NCI-H2029 treated with DMSO at 0.1 percent for 48 hours (cell line): ENCODE data around the gene RNF115.
"Not testable (repeated sequence)": the region's sequence is repeated elsewhere in the genome, so short reads cannot be mapped to it uniquely, and the experiment has no call there.

Experiments used
- DNase-seq: peaks from one replicate; lab custom pipeline; 2025; lab: John Stamatoyannopoulos, UW

Gene RNF115

DNA sequence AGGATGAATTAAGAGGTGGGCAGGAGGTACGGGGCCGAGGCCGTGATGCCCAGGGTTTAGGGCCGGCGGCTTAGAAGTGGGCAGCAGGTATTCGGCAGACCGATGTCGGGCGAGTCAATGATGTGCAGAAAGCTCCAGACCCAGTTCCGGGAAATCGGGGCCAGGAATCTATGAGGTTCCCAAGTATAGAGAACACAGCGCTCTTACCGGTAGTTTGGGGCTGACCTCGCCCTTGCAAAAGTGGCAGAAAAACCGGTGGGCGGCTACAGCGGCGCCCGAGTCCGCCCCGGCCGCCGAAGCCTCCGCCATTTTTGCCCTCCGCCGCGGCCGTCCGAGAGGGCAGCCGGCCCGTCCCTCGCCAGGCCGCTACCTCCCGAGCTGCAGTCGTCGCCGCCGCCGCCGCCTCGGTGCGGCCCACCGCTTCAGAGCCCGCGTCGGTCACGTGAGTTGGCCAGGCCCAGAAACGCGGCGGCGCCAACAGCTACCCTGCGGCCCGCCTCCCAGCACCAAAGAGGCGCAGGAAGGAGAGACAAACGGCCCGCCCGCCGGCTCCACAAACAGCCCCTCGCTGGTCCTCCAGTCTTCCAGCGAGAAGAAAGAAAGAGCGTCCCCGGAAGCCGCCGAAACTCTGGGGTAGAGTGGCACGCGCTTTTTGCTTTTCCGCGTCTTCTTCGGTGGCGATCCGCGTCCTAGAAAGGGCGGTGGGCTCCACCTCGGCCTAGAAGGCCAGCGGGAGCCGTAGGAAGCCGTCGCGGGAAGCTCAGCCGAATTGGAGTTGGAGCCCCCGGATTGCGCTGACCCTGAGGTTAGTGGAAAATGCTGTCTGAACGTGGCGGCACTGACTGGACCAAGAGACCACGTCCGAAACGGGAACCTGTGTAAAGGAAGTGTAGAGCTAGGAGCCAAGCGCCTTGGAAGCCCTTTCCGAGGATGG, at the start of gene RNF115, which contains the start of gene POLR3C:
RNF115 (minus strand) TSS at position 531 of the 934 bp plus-strand sequence; CDS start at position 309, 222 bp downstream.
POLR3C (plus strand) TSS at position 636 of the 934 bp plus-strand sequence. CDS start 1,577 bp downstream, outside the sequence.
- DNase-seq: peak; percentile 65

GRCh38 chr1:145871994-145872924, 48.4 kb upstream of the RNF115 start:
- DNase-seq: no peak

GRCh38 chr1:145868232-145868631, 44.3 kb upstream of the RNF115 start:
- no peak for DNase-seq

DNA sequence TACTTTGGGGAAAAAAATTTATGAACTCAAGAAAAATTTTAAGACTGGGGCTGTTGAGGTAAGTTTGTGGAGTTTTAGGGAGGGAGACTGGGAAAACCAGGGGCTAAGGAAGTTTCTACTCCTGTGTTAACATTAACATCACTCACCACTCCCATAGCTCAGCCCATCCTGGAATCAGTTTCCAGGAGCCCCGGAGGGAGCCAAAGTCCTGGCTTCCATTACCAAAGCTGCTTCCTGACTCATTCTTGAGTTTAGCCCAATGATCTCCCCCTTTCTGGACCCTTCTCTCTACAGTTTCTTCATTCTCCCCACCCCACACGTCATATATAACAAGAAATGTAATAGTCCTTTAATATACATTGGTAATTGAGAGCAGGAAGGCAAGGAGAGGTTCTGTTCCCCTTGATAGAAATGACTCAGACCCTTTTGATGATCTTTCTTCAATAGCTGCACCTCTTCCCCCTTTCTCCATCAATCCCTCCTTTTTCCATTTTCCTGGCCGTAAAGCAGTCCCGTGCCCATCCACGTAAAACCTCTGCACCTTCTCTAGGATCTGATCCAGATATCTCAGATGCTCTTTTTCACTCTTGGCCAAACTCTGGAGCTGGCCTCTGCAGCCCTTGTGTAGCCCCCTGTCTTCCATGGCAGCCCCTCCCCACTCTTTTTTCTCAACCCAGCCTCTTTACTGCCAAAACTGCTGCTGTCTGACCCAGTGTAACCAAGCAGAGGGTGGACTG, 39.6 kb upstream of the RNF115 start:
- no peak for DNase-seq

- peak; percentile 56 for DNase-seq
These were observed 35.7 kb upstream of the RNF115 start for GRCh38 chr1:145859491-145860023.

- peak; percentile 60 for DNase-seq
These were observed 35.1 kb upstream of the RNF115 start, which contains the start of gene PIAS3 for GRCh38 chr1:145858901-145859490. Gene PIAS3, minus strand, starts transcription at chr1:145859081. Its CDS starts 91 bp downstream, at chr1:145858990.

DNA sequence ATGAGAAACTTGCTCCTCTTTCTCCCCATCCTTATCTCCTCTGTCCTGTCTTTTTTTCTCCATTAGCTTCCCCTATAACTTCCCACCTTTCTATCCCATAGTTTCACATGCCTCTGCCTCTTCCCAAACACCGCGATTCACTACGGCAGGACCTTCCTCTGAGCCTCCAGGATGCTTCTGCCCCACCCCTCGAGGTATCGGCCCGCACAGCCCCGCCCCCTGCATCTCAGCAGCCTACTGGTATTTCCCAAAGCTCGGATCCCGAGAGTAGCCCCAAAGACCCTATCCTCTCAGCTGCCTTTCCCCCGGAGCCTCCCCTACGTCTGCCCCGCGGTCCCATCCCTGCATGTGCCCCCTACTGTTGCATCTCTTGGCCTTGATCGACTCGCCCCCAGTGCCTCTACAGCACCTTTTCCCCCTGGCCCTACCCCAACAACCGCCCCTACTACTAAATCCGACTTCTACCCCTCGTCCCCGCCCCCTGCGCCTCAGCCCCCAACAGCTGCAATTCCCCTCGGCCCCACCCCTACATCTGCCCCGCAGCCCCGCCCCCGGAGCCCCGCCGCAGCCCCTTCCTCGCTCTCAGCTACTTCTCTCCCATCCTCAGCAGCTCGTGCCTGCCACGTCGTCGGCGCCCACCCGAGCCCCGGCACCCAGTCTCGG, 34.5 kb upstream of the RNF115 start:
- no peak for DNase-seq

DNA sequence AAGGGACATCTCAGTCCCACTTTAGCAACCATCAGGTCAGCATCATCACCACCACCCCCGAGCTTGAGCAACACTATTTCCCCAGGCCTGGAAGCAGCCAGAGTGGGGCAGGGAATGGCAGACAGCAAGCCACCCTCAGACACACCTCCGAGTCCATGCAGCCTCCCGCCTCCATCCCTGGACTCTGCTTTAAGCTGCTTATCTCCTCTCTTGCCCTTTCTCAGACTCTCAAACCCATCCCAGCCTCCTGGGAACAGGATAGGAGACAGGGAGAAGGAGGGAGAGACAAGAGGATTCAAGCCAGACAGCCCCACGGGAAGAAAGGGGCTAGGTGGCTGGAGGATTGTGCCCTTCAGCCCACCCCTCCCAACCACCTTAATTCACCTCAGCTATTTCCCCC, 33.3 kb upstream of the RNF115 start:
- no peak for DNase-seq

DNA sequence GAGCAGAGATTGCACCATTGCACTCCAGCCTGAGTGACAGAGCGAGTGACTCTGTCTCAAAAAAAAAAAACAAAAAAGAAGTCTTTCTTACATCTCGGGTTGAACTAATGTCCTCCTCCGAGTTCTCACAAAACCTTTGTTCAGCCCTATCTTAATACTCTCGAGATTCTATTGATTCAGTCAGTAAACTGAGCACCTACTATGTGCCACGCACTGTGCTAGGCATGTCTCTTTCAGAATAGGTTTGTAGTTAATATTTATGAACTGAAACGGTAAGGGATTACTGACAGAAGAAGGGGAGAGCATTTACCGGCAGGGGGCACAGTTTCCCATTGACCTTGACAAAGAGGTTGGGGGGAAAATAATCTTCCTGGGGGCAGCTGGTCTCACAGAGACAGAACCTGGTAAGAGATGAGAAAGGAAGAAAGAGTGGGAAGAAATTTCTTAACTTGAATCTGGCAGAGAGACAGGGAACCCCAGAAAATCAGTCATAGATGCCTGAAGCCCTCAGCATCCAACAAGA, 31.6 kb upstream of the RNF115 start:
- DNase-seq: no peak

GRCh38 chr1:145849356-145850160, 25.7 kb upstream of the RNF115 start:
- DNase-seq: no peak

GRCh38 chr1:145847827-145848226, 23.9 kb upstream of the RNF115 start:
- DNase-seq: no peak

- no peak for DNase-seq
These were observed 22.3 kb upstream of the RNF115 start for GRCh38 chr1:145846201-145846612.

- peak; percentile 49 for DNase-seq
These were observed 21.7 kb upstream of the RNF115 start, which contains the start of gene NUDT17 for GRCh38 chr1:145845514-145846161. Gene NUDT17, plus strand, starts transcription at chr1:145845630. Its CDS starts 11 bp downstream, at chr1:145845641.

DNA sequence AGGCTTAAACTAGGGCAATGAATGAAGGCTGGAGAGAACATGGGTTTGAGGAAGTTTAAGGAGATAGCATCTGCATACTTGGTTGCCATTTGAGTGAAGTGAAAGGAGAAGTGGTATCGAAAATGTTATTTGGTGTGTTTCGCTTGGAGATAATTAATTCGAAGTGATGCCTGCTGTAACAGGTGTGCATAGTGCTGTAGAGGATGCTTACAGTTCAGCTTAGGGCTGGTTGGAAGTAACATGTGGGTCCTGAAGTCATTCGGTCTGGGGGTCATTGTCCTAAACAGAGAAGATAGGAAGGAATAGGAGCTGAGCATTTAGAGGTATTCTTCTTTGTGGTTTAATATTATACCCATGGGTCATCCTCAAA, 21.2 kb upstream of the RNF115 start:
- DNase-seq: no peak

- no peak for DNase-seq
These were observed 19.1 kb upstream of the RNF115 start for GRCh38 chr1:145843031-145843430.

DNA sequence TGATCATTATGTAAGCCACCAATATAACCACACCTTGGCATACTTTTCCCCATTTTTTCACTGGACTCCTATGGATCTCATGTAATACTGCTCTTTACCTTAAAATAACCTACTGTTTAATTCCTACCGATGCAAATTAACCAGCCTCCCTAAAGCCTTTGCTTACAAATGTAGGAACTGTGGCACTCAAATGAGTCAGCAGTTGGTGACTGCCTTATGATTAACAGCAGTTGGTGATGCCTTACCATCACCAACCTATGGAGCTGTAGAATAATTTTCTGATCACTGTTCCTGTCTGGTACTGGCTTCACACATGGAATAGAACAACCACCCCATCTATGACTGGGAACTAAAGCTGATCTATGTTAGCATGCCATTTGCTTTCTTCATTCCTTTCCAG, 13.8 kb upstream of the RNF115 start:
- DNase-seq: no peak

GRCh38 chr1:145830810-145831209, 6.9 kb upstream of the RNF115 start:
- DNase-seq: not testable (repeated sequence)

GRCh38 chr1:145828367-145829026, 4.6 kb upstream of the RNF115 start:
- DNase-seq: no peak
